SK-MEL-5 (cell line): ENCODE results near the gene WNT3A. TPM values are rescaled to one million over a fixed set of nuclear protein-coding genes. Genes with fewer than 3 reads are reported as not detected.

ENCODE experiments used
- DNase-seq: peaks from one replicate; pipeline ENCODE4 v3.0.0-alpha.2; 2016; ENCODE audit warnings: low read depth, low spot score
- in situ Hi-C: cut with HindIII; loops from 2 replicates; pipeline ENCODE4 v1.10.0; 2016; ENCODE audit warnings: low sequenced_read_pairs, high pct_unique_total_duplicates, low pct_unique_long_range_greater_than_20kb
- total RNA-seq: library from RNA; depleted of rRNA; stranded (reverse); fragments of >200 nt; shearing (Covaris generic); gene quantifications from 2 replicates; pipeline ENCODE4 v1.2.3, GENCODE V29; 2014

WNT3A gene
- total RNA-seq, 1 experiment from 2014 or later, result not detected

GRCh38 chr1:228060458-228061190 lies 53.8 kb downstream of the WNT3A start:
- in situ Hi-C loops, result no loop called here
- DNase-seq, result no peak

DNA sequence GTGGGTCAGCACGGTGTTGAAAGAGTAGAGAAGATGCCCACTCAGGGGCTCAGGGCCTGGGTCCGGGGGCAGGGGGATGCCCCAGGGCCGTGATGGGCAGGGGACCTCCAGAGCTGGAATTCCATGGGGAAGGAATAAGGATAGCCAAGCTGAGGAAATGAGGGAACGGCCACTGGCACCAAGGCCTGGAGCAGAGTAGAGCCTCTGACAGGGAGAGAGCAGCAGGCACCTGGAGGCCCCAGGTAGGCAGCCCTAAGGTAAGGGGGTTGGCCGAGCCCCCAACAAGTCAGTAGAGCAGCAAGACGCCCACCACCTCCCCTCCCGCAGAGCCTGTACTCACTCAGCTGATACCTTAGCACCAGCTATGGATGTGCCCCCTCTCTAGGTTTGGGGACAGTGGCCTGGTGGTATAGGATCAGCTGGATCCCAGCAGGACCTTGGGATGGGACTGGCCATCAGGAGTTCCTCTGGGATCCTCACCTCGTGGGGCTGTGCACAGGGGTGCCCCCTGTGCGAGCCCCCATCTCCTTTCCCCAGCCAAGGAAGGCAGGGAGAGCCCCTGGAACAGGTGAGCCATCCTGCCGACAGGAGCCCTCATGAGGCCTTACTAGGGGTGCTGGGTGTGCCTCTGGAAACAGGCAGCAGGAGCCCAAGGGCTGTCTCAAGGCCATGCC lies 54.8 kb downstream of the WNT3A start:
- DNase-seq, result no peak
- in situ Hi-C loops, result no loop called here

DNA sequence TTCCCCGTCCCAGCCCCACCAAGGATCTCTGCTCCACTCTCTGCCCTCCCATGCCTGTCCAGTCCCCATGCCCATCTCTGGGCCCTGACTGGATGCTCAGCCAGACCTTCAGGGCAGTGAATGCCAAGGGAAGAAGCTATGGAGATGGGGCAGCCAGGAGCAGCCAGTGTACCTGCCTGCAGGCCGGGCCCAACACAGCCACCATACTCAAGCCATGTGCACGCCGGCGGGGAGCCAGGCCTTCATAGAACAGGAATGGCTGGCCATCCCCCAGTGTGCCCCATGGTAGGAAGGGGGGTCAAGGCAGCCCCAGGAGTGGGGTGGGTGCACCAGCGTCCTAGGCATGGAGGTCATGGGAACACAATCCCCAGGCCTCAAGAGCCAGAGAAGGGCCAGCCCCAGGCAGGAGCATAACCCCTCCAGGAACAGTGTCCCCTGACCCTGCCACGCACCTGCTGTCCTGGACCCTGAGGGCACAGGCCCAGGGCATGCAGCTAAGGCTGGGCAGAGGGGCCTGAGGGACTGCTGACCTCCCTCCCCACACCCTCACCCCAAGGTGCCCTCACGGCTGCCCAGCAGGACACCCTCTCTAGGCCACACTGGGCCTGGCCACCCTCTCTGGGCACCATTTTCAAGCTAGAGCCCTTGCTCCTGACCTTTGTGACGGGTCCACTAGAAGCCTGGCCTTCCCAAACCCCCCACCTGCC lies 55.4 kb downstream of the WNT3A start:
- DNase-seq, result no peak
- in situ Hi-C loops, result no loop called here

DNA sequence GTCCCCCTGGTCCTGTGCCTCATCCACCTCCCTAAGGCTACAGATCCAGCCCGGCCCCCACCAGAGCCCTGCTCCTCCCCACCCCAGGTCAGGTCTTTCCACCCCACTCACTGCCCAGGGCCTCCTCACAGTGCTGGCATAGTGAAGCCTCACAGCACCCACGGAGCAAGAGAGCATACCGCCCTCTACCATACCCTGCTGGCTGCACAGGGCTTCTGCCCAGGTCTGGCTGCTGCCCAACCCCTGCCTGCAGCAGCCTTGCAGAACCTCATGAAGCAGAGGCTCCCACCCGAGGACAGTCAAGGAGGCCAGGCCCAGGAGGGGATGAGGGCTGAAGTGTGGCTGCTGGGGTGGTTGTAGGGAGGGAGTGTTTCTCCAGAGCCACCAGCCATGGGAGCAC lies 56.0 kb downstream of the WNT3A start:
- no peak for DNase-seq
- in situ Hi-C loops, result no loop called here

DNA sequence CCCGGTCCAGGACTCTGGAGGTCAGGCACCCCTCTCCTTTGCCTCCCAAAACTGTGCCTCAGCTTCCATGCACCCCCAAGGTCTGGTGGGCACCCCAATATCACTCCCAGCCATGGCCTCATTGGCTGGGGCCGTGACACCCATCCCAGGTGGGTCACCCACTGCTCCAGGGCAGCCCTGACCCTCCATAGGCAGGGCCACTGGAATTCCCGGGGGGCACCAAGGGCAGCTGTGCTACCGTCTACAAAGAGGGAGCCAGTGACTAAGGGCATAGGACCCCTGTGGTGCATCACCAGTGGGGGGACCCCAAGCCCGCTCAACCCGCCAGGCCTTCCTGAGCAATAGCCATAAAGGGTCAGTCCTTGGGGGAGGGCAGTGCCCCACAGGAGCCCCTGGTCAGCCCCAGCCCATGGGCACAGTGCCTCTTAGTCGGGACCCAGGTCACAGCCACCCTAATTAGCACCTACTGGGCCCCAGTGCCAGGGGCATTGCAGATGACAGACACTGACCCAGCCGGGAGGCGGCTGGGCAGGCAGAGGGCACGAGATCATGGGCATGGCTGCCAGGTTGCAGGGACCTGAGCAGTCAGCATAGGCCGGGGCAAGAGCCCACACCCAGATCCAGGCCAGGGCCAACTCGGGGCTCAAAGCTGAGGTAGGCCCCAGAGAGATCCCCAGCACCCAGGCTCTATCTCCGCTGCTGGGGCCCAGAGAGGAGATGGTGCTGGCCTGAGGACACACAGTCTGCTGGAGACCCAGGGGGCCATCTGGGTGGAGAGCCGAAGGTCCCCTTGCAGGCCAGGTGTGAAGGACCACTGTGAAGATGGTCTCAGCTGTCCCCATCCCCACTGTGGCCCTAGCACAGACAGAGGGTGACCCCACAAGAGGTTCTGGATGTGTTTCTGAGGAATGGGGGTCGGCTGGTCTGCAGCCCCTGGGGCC lies 56.7 kb downstream of the WNT3A start:
- in situ Hi-C loops, result no loop called here
- DNase-seq, result no peak

DNA sequence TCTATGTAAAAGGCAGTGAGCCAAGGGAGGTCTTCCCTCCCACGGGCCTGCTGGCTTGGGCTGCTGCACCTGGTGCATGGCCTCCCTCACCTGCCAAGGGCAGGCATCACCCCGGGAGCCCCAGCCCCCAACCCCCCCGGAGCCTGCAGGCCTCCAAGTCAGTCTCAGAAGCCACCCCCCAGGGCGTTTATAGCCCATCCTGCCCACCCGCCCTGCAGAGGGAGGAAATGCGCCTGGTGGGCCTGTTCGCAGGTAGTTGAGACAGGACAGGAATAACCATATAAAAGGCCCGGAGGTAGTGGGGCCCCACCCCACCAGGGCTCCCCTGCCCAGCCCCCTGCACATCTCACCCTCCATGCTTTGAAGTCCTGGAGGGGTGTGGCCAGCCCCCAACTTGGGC lies 57.5 kb downstream of the WNT3A start:
- no peak for DNase-seq
- in situ Hi-C loops, result no loop called here

DNA sequence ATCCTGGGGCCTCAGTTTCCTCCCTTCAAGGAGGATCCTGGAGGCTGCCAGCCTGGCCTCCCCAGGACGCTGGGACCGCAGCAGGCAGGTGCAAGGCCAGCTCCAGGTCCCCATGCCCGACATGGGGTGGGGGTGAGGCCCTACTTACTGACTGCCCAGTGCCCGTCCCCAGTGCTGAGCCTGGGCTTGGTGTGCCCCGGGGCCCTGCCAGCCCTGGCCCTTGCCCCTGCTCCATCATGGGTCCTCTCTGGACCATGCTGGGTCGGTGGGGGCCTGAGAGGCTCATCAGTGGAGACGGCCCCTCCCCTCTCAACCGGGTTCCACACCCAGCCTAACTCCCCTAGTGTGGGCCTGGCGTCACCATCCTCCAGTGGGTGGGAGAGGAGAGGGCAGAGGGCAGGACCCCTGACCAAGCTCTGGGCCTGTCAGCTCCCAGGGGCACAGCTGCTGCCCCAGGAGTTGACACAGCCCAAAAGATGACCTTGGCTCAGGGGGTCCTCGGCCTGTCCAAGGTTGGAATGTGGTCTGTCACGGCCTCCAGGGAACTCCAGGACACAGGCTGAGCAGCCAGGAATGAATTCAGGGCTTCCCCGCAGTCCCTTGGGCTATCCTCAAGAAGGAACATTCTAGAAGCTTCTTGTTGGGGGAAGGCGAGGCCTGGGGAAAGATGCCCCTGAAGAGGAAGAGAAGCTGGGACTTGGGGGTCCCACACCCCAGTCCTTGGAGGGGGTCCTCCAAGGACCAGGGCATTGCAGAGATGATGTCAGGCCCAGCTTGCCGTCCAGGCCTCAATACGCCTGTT lies 58.1 kb downstream of the WNT3A start:
- in situ Hi-C loops, result no loop called here
- DNase-seq, result no peak

DNA sequence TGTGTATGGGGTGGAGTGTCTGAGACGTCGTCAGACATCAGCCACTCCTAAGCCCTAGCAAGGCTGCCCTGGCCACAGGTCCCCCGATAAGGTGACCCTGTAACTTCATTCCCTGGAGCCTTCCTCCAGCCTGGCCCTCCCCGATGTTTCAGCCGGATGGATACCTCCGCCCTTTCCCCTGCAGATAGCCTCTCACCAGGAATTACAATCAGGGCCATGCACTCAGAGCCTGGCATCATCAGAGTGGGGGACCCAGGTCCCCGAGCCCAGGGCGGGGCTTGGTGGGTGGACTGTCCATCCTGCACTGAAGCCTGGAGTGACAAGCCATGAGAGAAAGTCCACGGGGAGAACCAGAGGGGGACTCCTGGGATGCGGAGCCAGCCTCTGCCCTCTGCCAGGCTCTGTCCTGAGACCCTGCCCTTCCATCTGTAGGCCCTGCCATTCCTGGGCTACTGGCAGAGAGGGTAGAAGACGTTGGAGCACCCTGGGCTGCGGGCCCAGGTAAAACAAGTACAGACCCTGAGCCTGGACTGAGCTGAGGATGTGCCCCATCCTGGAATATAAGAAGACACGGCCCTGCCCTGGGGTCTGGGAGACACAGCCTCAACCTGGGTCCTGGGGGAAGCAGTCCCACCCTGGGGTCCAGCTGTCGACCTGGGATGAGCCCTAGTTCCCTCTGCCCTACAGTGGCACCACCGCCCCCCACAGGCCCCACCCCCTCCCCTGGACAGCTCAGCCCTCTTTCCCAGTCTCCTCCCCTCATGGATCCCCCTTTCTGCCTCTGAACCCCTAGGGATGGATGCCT lies 58.9 kb downstream of the WNT3A start:
- in situ Hi-C loops, result no loop called here

DNA sequence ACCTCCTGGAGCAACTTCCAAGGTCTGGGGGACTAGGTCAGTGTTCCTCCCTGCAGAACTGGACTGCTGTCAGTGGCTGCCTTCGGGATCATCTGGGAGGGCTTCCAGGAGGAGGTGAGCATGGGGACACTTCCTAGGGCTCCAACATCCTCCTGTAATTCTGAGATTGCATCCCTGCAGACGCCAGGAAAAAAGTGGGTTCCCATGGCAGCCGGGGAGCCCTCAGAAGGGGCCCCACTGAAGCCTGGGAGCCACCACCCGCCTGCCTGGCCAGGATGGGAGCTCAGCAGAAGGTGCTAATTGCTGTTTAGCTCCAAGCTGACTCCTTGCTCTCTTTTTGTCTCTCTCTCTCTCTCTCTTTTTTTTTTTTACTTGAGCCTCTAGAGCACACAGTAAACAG lies 59.6 kb downstream of the WNT3A start:
- in situ Hi-C loops, result no loop called here
- no peak for DNase-seq

More for the DNA sequence above, 58.9 kb downstream of the WNT3A start:
- DNase-seq, result no peak

- no peak for DNase-seq
- in situ Hi-C loops, result no loop called here
These were observed 60.3 kb downstream of the WNT3A start for GRCh38 chr1:228066891-228067654.

- in situ Hi-C loops, result no loop called here
- no peak for DNase-seq
These were observed 61.6 kb downstream of the WNT3A start for GRCh38 chr1:228068359-228068758.

DNA sequence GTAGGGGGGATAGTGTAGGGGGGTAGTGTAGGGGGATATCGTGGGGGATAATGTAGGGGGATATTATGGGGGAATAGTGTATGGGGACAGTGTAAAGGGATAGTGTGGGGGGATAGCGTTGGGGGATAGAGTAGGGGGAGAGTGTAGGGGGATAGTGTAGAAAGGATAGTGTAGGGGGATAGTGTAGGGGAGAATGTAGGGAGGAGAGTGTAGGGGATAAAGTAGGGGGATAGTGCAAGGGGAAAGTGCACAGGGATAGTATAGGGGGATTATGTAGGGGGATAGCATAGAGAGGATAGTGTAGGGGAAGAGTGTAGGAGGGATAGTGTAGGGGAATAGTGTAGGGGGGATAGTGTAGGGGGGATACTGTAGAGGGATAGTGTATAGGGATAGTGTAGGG lies 63.4 kb downstream of the WNT3A start:
- in situ Hi-C loops, result no loop called here
- DNase-seq, result no peak

GRCh38 chr1:228070851-228071250 lies 64.1 kb downstream of the WNT3A start:
- no peak for DNase-seq
- in situ Hi-C loops, result no loop called here

DNA sequence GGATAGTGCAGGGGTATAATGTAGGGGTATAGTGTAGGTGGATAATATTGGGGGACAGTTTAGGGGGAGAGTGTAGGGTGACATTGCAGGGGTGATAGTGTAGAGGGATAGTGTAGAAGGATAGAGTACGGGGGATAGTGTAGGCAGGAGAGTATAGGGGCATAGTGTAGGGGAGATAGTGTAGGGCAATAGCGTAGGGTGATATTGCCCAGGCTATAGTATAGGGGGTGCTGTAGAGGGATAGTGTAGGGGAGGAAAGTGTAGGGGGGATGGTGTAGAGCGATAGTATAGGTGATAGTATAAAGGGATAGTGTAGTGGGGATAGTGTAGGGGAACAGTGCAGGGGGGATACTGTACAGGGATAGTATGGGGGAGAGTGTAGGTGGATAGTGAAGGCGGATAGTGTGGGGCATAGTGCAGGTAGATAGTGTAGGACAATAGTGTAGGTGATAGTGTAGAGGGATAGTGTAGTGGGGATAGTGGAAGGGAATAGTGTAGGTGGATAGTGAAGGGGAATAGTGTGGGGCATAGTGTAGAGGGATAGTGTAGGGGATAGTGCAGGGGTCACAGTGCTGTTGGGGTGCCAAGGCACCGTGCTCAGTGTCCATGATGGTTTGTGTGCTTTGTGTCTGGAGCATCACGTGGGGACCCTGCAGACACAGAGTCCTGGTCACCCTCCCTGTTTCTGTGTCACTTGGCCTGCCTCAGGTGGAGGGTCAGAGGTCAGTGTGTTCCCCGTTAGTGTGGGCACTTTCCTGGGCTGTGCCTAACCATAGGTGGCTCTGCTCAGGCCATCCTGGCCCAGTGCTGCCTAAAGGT lies 65.2 kb downstream of the WNT3A start:
- in situ Hi-C loops, result no loop called here
- DNase-seq, result no peak

DNA sequence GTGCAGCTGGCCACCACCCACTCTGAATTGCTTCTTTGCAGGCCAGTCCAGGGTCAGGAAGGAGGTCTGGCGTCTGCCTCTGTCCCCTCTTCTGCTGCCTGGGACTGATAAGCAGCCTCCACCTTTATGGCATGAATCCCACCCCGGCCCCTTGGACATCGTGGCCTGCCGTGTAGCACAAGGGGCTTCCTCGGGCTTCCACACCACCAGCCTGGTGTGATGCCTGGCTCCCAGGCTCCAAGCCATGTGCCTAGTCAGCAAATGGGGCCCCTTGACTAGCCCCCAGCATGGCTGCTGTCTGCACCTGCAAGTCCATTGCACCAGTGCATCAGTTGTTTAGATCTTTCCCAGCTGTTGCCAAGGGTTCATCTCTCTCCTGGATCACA lies 65.9 kb downstream of the WNT3A start:
- in situ Hi-C loops, result no loop called here

More for the DNA sequence above, 65.9 kb downstream of the WNT3A start:
- no peak for DNase-seq
